CD8-positive, alpha-beta memory T cell (primary cell): ENCODE results near the gene KCNH3. TPM values are rescaled to one million over a fixed set of nuclear protein-coding genes. Genes with fewer than 3 reads are reported as not detected.

Experiments
- CTCF ChIA-PET: fragments of 350-600 bp; sonication (Branson Sonifier 250); formaldehyde crosslinking; loops from one replicate; lab custom pipeline; 2021; ENCODE audit warnings: antibody characterized with exemption; lab: Charles Lee
- POLR2A ChIA-PET: fragments of 350-600 bp; sonication (Branson Sonifier 250); formaldehyde crosslinking; loops from one replicate; lab custom pipeline; 2021; ENCODE audit warnings: antibody characterized with exemption; lab: Charles Lee
- DNase-seq, 5 donors: peaks; one replicate each; pipeline versions ENCODE4 v3.0.0 to v3.0.0-alpha.2; 2020 to 2022; ENCODE audit warnings: mixed read lengths in 1 of 5
- H3K27ac ChIP-seq: one replicate; pipeline ENCODE4 v1.7.0; 2013; ENCODE audit warnings: low read depth, mild to moderate bottlenecking, low read length, moderate library complexity
- H3K27me3 ChIP-seq: 2 replicates; pipeline ENCODE4 v1.7.0; 2013; ENCODE audit warnings: low read length, mild to moderate bottlenecking; ENCODE audit not compliant: insufficient read depth, poor library complexity, severe bottlenecking
- H3K36me3 ChIP-seq: 2 replicates; pipeline ENCODE4 v1.7.0; 2013; ENCODE audit warnings: mild to moderate bottlenecking, low read length, moderate library complexity; ENCODE audit not compliant: insufficient read depth
- H3K4me1 ChIP-seq: 2 replicates; pipeline ENCODE4 v1.7.0; 2013; ENCODE audit warnings: mild to moderate bottlenecking, low read length, moderate library complexity; ENCODE audit not compliant: insufficient read depth
- H3K4me3 ChIP-seq: 2 replicates; pipeline ENCODE4 v1.7.0; 2013; ENCODE audit warnings: mild to moderate bottlenecking, low read length
- H3K9me3 ChIP-seq: 2 replicates; pipeline ENCODE4 v1.7.0; 2013; ENCODE audit warnings: mild to moderate bottlenecking, low read length
- H3K27ac Mint-ChIP-seq, 8 donors: one replicate each; pipeline ENCODE4 v1.8.0; 2020 to 2021; ENCODE audit warnings: mixed read lengths in 8 of 8, mild to moderate bottlenecking in 6 of 8, inconsistent platforms in 3 of 8, moderate library complexity in 3 of 8
- H3K27me3 Mint-ChIP-seq, 2 donors: one replicate each; pipeline ENCODE4 v1.8.0; 2020 to 2021; ENCODE audit warnings: mixed read lengths in 2 of 2, mild to moderate bottlenecking in 1 of 2, moderate library complexity in 1 of 2
- H3K36me3 Mint-ChIP-seq, 3 donors: one replicate each; pipeline ENCODE4 v1.8.0; 2020 to 2021; ENCODE audit warnings: mixed read lengths in 3 of 3, inconsistent platforms in 1 of 3, mild to moderate bottlenecking in 1 of 3
- H3K4me1 Mint-ChIP-seq, 3 donors: one replicate each; pipeline ENCODE4 v1.8.0; 2020 to 2021; ENCODE audit warnings: mixed read lengths in 3 of 3, inconsistent platforms in 1 of 3, mild to moderate bottlenecking in 1 of 3
- H3K4me3 Mint-ChIP-seq, 7 donors: one replicate each; pipeline ENCODE4 v1.8.0; 2020 to 2021; ENCODE audit warnings: mixed read lengths in 7 of 7, mild to moderate bottlenecking in 6 of 7, moderate library complexity in 4 of 7, inconsistent platforms in 2 of 7
- H3K9me3 Mint-ChIP-seq, 5 donors: one replicate each; pipeline ENCODE4 v1.8.0; 2020 to 2022; ENCODE audit warnings: mixed read lengths in 5 of 5, mild to moderate bottlenecking in 3 of 5, moderate library complexity in 2 of 5, inconsistent platforms in 1 of 5
- polyA plus RNA-seq: library from polyadenylated mRNA; unstranded; fragments of 300-500 nt; fragmentation: Illumina TruSeq; gene quantifications from one replicate; pipeline ENCODE4 v1.2.3, GENCODE V29; 2021
- total RNA-seq, 2 experiments: library from RNA; stranded (reverse); gene quantifications; one replicate each; pipeline ENCODE4 v1.2.3, GENCODE V29; 2021

Gene KCNH3
- total and polyA plus RNA-seq, 3 experiments from 2014 or later: 1.4 to 3.1 (median 2.5) TPM

GRCh38 chr12:49549735-49550692 lies 11.2 kb downstream of the KCNH3 start:
- H3K27me3 ChIP-seq: peaks cover 9% of the 10 kb centered on the region
- H3K27ac Mint-ChIP-seq: no peak overlapping the region
- H3K4me3 ChIP-seq: no peak overlapping the region
- peaks cover 13 to 20% of the 10 kb centered on the region in 2 donors for H3K27me3 Mint-ChIP-seq
- H3K4me1 ChIP-seq: peaks cover 9% of the 10 kb centered on the region
- ChIA-PET CTCF (interaction anchor here (1.5 kb wide), 1 partner anchor 30 kb away, joined by 3 read pairs; no protein-coding TSS in a partner anchor), POLR2A (no interaction called here)
- no peak for DNase-seq
- H3K9me3 Mint-ChIP-seq: no peaks in the 10 kb centered on the region
- no peaks in the 10 kb centered on the region for H3K9me3 ChIP-seq
- no peak overlapping the region for H3K27ac ChIP-seq
- H3K36me3 ChIP-seq: no peaks in the 10 kb centered on the region
- peaks cover 6 to 17% (median 6%) of the 10 kb centered on the region in 3 donors for H3K4me1 Mint-ChIP-seq
- no peaks in the 10 kb centered on the region for H3K36me3 Mint-ChIP-seq
- peak overlapping the region in 4 of 7 donors; percentile 23 to 79 (median 65) for H3K4me3 Mint-ChIP-seq

- Histone ChIP-seq H3K27ac (no peak overlapping the region), H3K36me3 (no peaks in the 10 kb centered on the region), H3K27me3 (peaks cover 9% of the 10 kb centered on the region), H3K9me3 (no peaks in the 10 kb centered on the region), H3K4me1 (peaks cover 9% of the 10 kb centered on the region), H3K4me3 (no peak overlapping the region)
- peaks cover 6 to 17% (median 6%) of the 10 kb centered on the region in 3 donors for H3K4me1 Mint-ChIP-seq
- H3K27me3 Mint-ChIP-seq: peaks cover 13 to 20% of the 10 kb centered on the region in 2 donors
- ChIA-PET POLR2A (interaction anchor here (0.9 kb wide), 1 partner anchor 16 kb away, joined by 3 read pairs; no protein-coding TSS in a partner anchor), CTCF (interaction anchor here (1.5 kb wide), 1 partner anchor 29 kb away, joined by 3 read pairs; no protein-coding TSS in a partner anchor)
- H3K36me3 Mint-ChIP-seq: no peaks in the 10 kb centered on the region
- peak overlapping the region in 1 of 8 donors; percentile 23 for H3K27ac Mint-ChIP-seq
- H3K9me3 Mint-ChIP-seq: no peaks in the 10 kb centered on the region
- peak overlapping the region in 2 of 7 donors; percentile 61 to 79 for H3K4me3 Mint-ChIP-seq
- DNase-seq: no peak
These were observed 11.9 kb downstream of the KCNH3 start for GRCh38 chr12:49550693-49551252.

- H3K36me3 Mint-ChIP-seq: peaks cover 0 to 10% (median 0%) of the 10 kb centered on the region in 3 donors
- Histone ChIP-seq H3K27me3 (peaks cover 9% of the 10 kb centered on the region), H3K27ac (no peak overlapping the region), H3K4me1 (peaks cover 9% of the 10 kb centered on the region), H3K4me3 (no peak overlapping the region), H3K9me3 (no peaks in the 10 kb centered on the region), H3K36me3 (no peaks in the 10 kb centered on the region)
- DNase-seq: no peak
- H3K9me3 Mint-ChIP-seq: no peaks in the 10 kb centered on the region
- no peak overlapping the region for H3K4me3 Mint-ChIP-seq
- CTCF ChIA-PET: interaction anchor here (1.0 to 1.9 kb wide), 4 partner anchors 12 to 71 kb away, joined by 3 to 4 read pairs (median 4); partner anchors contain the start of genes KCNH3 and PRPF40B
- POLR2A ChIA-PET: no interaction called here
- H3K27me3 Mint-ChIP-seq: peaks cover 11 to 14% of the 10 kb centered on the region in 2 donors
- H3K4me1 Mint-ChIP-seq: peaks cover 6 to 17% (median 6%) of the 10 kb centered on the region in 3 donors
- no peak overlapping the region for H3K27ac Mint-ChIP-seq
These were observed 13.2 kb downstream of the KCNH3 start for GRCh38 chr12:49552014-49552413.

GRCh38 chr12:49552425-49552824 lies 13.6 kb downstream of the KCNH3 start:
- CTCF ChIA-PET: interaction anchor here (1.0 to 2.3 kb wide), 9 partner anchors 13 to 221 kb away, joined by 3 to 9 read pairs (median 3); partner anchors contain the start of genes KCNH3, PRPF40B and TMBIM6
- H3K4me1 Mint-ChIP-seq: peaks cover 6 to 17% (median 6%) of the 10 kb centered on the region in 3 donors
- H3K27me3 ChIP-seq: peaks cover 9% of the 10 kb centered on the region

GRCh38 chr12:49552899-49553298 lies 14.1 kb downstream of the KCNH3 start:
- peaks cover 9% of the 10 kb centered on the region for H3K27me3 ChIP-seq
- peaks cover 6 to 17% (median 6%) of the 10 kb centered on the region in 3 donors for H3K4me1 Mint-ChIP-seq
- peaks cover 0 to 13% (median 0%) of the 10 kb centered on the region in 3 donors for H3K36me3 Mint-ChIP-seq
- no peak overlapping the region for H3K4me3 ChIP-seq
- no peaks in the 10 kb centered on the region for H3K9me3 ChIP-seq
- no peaks in the 10 kb centered on the region for H3K36me3 ChIP-seq
- peaks cover 6 to 8% of the 10 kb centered on the region in 2 donors for H3K27me3 Mint-ChIP-seq
- CTCF ChIA-PET: interaction anchor here (0.8 to 2.3 kb wide), 13 partner anchors 11 to 264 kb away, joined by 3 to 12 read pairs (median 3); partner anchors contain the start of genes PRPF40B and TMBIM6
- H3K27ac Mint-ChIP-seq: peak overlapping the region in 1 of 8 donors; percentile 81
- peaks cover 9% of the 10 kb centered on the region for H3K4me1 ChIP-seq
- H3K9me3 Mint-ChIP-seq: no peaks in the 10 kb centered on the region
- POLR2A ChIA-PET: interaction anchor here (0.7 to 1.9 kb wide), 3 partner anchors 12 to 70 kb away, joined by 3 to 4 read pairs (median 3); no protein-coding TSS in a partner anchor
- H3K27ac ChIP-seq: no peak overlapping the region
- no peak overlapping the region for H3K4me3 Mint-ChIP-seq
- no peak for DNase-seq

More at GRCh38 chr12:49552425-49552824, 13.6 kb downstream of the KCNH3 start:
- H3K4me1 ChIP-seq: peaks cover 9% of the 10 kb centered on the region
- POLR2A ChIA-PET: interaction anchor here (1.9 kb wide), 1 partner anchor 15 kb away, joined by 4 read pairs; no protein-coding TSS in a partner anchor
- Mint-ChIP-seq H3K27ac (no peak overlapping the region), H3K9me3 (no peaks in the 10 kb centered on the region), H3K27me3 (peaks cover 8 to 10% of the 10 kb centered on the region in 2 donors), H3K4me3 (no peak overlapping the region), H3K36me3 (peaks cover 0 to 11% (median 0%) of the 10 kb centered on the region in 3 donors)
- H3K9me3 ChIP-seq: no peaks in the 10 kb centered on the region
- H3K4me3 ChIP-seq: no peak overlapping the region
- no peak overlapping the region for H3K27ac ChIP-seq
- H3K36me3 ChIP-seq: no peaks in the 10 kb centered on the region
- DNase-seq: no peak

- Histone ChIP-seq H3K4me3 (no peak overlapping the region), H3K27me3 (peaks cover 2% of the 10 kb centered on the region), H3K36me3 (no peaks in the 10 kb centered on the region), H3K27ac (no peak overlapping the region), H3K9me3 (no peaks in the 10 kb centered on the region), H3K4me1 (peaks cover 5% of the 10 kb centered on the region)
- DNase-seq: peak in 2 of 5 donors; percentile 31 to 46
- H3K4me1 Mint-ChIP-seq: peaks cover 4 to 11% (median 6%) of the 10 kb centered on the region in 3 donors
- H3K27me3 Mint-ChIP-seq: peaks cover 3% of the 10 kb centered on the region in 2 donors
- ChIA-PET CTCF (interaction anchor here (0.7 to 2.4 kb wide), 25 partner anchors 9 to 265 kb away, joined by 3 to 12 read pairs (median 4); partner anchors contain the start of genes PRPF40B and TMBIM6), POLR2A (interaction anchor here (0.7 to 1.9 kb wide), 3 partner anchors 12 to 69 kb away, joined by 3 to 4 read pairs (median 3); no protein-coding TSS in a partner anchor)
- H3K36me3 Mint-ChIP-seq: peaks cover 0 to 19% (median 0%) of the 10 kb centered on the region in 3 donors
- H3K27ac Mint-ChIP-seq: peak overlapping the region in 3 of 8 donors; percentile 20 to 81 (median 71)
- peak overlapping the region in 1 of 7 donors; percentile 4 for H3K4me3 Mint-ChIP-seq
- H3K9me3 Mint-ChIP-seq: no peaks in the 10 kb centered on the region
These were observed 14.8 kb downstream of the KCNH3 start for GRCh38 chr12:49553512-49554088.

GRCh38 chr12:49554266-49554665 lies 15.4 kb downstream of the KCNH3 start:
- peaks cover 5% of the 10 kb centered on the region for H3K36me3 ChIP-seq
- H3K27me3 ChIP-seq: no peaks in the 10 kb centered on the region
- no peak for DNase-seq
- POLR2A ChIA-PET: interaction anchor here (1.9 kb wide), 1 partner anchor 13 kb away, joined by 4 read pairs; no protein-coding TSS in a partner anchor
- Mint-ChIP-seq H3K4me1 (peaks cover 4 to 6% (median 6%) of the 10 kb centered on the region in 3 donors), H3K9me3 (no peaks in the 10 kb centered on the region), H3K27me3 (peaks cover 0 to 3% of the 10 kb centered on the region in 2 donors), H3K4me3 (no peak overlapping the region), H3K36me3 (peaks cover 0 to 25% (median 2%) of the 10 kb centered on the region in 3 donors), H3K27ac (no peak overlapping the region)
- no peak overlapping the region for H3K27ac ChIP-seq
- H3K9me3 ChIP-seq: no peaks in the 10 kb centered on the region
- CTCF ChIA-PET: interaction anchor here (0.7 to 2.4 kb wide), 21 partner anchors 10 to 266 kb away, joined by 3 to 12 read pairs (median 4); partner anchors contain the start of genes PRPF40B and TMBIM6
- no peak overlapping the region for H3K4me3 ChIP-seq
- peaks cover 5% of the 10 kb centered on the region for H3K4me1 ChIP-seq
